ENCODE data around the gene ZBTB20.

ZBTB20 gene

DNA sequence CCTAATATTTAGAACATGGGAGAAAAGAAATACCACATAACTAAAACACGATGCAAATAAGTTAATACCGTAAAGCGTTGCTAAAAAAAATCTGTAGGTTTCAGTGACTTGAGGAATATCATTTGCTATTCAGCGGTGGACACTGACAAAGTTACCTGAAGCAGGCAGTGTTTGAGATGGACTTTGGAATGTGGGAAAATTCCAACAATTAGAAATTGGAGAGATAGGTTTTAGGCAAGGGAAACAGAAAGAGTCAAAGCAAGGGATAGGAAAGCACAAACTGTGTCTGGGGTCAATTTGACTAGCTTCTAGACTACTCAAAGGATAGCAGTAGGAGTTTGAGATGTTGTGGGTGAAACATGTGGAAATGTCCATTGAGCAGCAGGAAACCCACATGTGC lies 680.3 kb downstream of the ZBTB20 start:
- FAIRE-seq (no peak), DNase-seq (ENCODE audit: insufficient read length, low spot score) (no peak)

DNA sequence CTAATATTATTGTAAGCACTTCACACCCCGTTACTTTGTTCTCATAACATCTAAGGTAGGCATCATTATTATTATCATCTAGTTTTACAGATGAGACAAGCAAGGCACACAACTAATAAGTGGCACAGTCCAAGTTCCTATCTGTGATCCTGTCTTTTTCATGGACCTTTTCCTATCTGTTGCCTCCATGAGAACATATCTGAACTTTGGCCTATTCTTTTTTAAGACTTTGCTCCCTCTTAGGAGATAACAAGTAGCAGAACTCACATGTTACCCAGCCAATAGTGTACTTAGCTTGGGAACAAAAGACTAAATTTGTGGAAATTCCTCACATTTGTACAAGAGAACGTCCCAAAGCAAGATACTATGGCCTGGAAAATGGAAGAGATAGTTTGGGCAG lies 680.8 kb downstream of the ZBTB20 start:
- DNase-seq (ENCODE audit: insufficient read length, low spot score) (no peak), FAIRE-seq (no peak)

DNA sequence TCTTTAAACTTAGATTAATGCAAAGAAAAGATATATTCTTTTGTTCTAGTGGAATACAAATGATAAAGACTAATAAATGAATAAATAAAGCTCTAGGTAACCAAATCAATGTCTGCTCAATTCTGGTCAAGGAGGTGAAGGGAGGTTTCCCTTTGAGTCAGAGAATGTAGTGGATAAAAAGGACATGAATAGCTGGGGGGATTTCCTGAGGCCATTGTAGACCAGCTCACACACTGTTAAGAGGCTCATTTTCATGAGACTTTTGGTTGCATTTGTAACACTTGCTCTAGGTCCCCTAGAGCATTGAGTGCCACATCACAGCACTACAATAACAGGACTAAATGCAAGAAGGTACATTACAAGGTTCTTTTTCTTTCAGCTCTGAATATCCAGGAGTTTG lies 682.5 kb downstream of the ZBTB20 start:
- DNase-seq (ENCODE audit: insufficient read length, low spot score), result no peak
- peak; percentile 76 for FAIRE-seq

GRCh38 chr3:114462750-114463149 lies 684.3 kb downstream of the ZBTB20 start:
- FAIRE-seq, result no peak
- no peak for DNase-seq (ENCODE audit: insufficient read length, low spot score)

DNA sequence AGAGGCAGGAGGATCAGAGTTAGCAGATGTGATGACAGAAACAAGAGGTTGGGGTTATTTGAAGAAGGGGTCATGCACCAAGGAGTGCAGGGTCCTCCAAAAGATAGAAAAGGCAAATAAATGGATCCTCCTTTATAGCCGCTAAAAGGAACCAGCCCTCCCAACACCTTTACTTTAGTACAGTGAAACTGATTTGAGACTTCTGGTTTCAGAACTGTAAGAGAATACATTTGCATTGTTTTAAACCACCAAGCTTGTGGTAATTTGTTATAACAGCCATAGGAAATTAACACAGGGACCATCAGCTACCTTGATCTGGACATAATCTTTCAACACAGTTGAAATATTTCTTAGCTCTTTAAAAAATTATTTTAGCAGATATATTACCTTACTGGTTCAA lies 686.6 kb downstream of the ZBTB20 start:
- DNase-seq (ENCODE audit: insufficient read length, low spot score) (no peak), FAIRE-seq (peak; percentile 82)

DNA sequence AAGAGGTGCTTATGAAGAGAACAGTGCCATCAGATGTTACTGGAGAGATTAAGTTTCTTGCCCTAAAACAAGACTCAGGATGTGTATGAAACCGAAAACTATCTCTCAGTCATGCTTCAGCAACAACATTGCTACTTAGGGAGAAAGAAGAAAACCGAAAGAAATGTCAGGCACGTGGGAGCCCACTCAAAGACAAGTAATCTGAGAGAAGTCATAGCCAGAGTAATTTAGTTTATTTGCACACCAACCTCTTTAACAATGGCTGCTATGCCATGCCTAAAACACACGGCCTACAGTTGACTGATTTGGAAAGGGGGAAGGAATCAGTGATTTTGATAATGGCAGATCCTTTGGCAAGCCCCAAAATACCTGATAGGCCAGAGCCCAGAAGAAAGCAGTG lies 690.3 kb downstream of the ZBTB20 start:
- FAIRE-seq (peak; percentile 98), DNase-seq (ENCODE audit: insufficient read length, low spot score) (peak; percentile 18)

GRCh38 chr3:114455432-114455831 lies 691.7 kb downstream of the ZBTB20 start:
- FAIRE-seq (peak; percentile 28), DNase-seq (ENCODE audit: insufficient read length, low spot score) (no peak)

GRCh38 chr3:114454551-114455251 lies 692.4 kb downstream of the ZBTB20 start:
- no peak for DNase-seq (ENCODE audit: insufficient read length, low spot score)
- no peak for FAIRE-seq

DNA sequence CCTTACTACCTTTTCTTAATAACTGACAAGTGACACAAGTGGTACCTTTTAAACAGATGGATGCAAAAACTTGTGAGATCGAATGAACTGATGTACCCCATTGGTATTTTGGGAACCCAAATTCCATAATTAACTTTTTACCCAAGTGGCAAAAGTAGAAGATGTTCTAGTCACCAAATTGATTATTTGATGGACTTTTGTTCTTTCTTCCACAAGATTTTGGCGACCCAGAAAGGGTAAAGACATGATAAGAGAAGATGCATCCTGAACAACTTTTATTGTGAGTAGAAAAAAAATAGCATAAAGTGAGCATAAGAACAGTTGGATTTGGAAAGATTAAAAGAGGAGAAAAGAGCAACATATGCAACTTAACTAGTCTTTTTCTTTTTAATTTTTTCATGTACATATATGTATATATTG lies 693.7 kb downstream of the ZBTB20 start:
- DNase-seq (ENCODE audit: insufficient read length, low spot score) (no peak), FAIRE-seq (no peak)

GRCh38 chr3:114452937-114453336 lies 694.2 kb downstream of the ZBTB20 start:
- FAIRE-seq, result no peak

GRCh38 chr3:114452256-114452655 lies 694.8 kb downstream of the ZBTB20 start:
- FAIRE-seq (no peak), DNase-seq (ENCODE audit: insufficient read length, low spot score) (no peak)

More at GRCh38 chr3:114452937-114453336, 694.2 kb downstream of the ZBTB20 start:
- DNase-seq (ENCODE audit: insufficient read length, low spot score), result no peak

DNA sequence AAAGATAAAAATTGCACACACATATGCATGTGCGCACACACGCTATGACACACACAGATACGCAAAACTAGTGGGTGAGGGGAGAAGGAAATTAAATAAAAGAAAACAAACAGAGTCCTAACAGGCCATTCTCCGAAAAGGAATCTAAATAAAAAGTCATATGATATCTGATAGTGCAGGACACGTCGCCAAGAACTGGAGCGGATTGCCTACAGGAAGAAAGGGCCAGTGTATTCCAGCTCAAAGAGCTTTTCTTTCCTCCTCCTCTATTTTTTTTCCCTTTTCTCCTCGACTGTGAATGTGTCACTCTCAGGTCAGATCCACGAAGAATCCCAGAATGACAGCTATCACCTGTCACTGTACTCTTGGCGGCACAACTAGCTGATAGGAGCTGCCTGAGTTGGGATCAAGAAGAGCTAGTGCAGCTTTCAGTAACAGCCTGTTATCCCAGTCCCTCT lies 695.5 kb downstream of the ZBTB20 start:
- FAIRE-seq (no peak), DNase-seq (ENCODE audit: insufficient read length, low spot score) (no peak)

GRCh38 chr3:114451051-114451451 lies 696.0 kb downstream of the ZBTB20 start:
- no peak for FAIRE-seq
- DNase-seq (ENCODE audit: insufficient read length, low spot score), result no peak

DNA sequence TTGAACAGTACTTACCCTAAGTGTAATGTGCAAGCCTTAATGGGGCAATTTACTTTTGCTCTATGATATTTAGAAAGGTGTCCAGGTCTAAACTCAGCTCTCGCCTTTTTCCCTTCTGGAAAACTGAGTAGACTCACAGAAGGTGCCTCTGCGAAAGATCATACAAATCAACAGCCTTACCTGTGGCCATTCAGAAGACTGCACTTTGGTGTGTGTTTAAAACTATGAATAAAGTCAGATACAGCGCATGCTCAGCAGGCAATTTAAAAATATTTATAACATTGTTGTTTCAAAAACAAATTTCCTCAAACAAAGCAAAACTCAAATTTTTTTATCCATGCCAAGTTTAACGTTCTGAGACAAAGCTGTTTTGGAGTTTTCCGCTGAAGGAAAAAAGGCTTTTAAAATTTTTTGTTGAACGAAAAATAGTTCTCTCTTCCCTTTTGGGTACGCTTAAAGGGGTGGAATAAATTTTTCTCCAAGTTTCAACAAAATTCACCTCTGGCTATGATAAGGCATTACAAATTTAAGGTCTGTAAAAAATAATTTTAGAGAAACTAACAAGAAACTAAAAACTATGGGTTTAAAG lies 697.0 kb downstream of the ZBTB20 start:
- no peak for FAIRE-seq
- no peak for DNase-seq (ENCODE audit: insufficient read length, low spot score)

GRCh38 chr3:114449271-114450007 lies 697.6 kb downstream of the ZBTB20 start:
- no peak for DNase-seq (ENCODE audit: insufficient read length, low spot score)
- FAIRE-seq, result no peak

- DNase-seq (ENCODE audit: insufficient read length, low spot score) (no peak), FAIRE-seq (no peak)
Observed at GRCh38 chr3:114447950-114448479, 699.1 kb downstream of the ZBTB20 start.

- FAIRE-seq (no peak), DNase-seq (ENCODE audit: insufficient read length, low spot score) (no peak)
Observed at GRCh38 chr3:114447545-114447944, 699.5 kb downstream of the ZBTB20 start.

DNA sequence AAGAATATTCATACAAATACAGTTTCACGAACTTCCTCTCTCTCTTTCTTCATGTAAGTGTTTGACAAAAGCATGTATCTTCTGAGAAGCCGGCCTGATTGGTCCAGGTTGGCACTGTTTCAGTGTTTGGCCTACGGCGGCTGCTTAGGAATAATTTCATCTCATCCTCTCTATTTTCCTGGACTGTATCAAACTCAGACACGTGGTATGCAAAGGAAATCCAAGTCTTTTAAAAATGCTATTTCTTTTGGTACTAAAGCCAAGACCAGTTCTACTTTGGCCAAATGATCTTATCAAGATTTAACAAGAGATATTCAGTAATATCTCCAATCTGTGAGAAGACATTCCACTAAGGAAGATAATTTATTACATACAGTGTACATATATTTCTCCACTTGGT lies 700.5 kb downstream of the ZBTB20 start:
- DNase-seq (ENCODE audit: insufficient read length, low spot score), result no peak
- FAIRE-seq, result no peak

- DNase-seq (ENCODE audit: insufficient read length, low spot score), result no peak
- FAIRE-seq, result peak; percentile 42
Observed at GRCh38 chr3:114445233-114445632, 701.9 kb downstream of the ZBTB20 start.

DNA sequence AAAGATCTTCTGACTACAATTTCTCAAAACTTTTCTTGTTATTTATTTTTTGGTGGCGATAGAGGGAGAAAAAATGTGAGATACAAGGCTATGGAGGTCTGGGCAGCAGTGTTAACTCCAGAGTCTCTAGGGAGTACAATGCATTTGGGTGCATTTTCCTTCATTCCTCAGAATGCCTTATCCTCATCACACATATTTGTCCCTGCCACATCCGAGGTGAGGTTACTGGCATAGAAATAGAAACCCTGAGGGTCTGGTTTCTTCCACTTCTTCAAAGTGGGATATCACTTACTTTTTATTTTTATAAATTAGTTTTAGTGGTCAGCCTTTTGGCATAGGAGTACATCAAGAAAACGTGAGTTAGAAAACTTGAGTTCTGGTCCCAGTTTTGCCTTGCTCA lies 702.9 kb downstream of the ZBTB20 start:
- FAIRE-seq (no peak), DNase-seq (ENCODE audit: insufficient read length, low spot score) (no peak)

DNA sequence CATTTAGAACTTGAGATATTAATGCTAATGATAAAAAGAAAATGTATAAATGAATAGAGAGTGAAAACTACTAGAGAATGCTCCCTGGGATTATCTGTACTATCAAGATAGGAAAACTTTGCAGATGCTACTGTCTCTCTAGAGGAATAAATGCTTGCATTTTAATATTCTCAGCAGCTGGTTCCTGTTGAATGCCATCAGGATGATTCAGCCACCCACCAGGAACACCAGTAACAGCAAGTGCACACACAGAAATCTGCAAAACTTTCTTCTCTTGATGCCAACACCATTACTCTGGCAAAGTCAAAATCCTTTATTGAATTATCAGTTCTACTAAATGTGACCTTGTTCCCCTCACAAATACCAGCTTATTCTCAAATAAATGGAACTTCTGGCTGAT lies 704.8 kb downstream of the ZBTB20 start:
- FAIRE-seq, result no peak
- no peak for DNase-seq (ENCODE audit: insufficient read length, low spot score)

GRCh38 chr3:114441386-114441785 lies 705.7 kb downstream of the ZBTB20 start:
- DNase-seq (ENCODE audit: insufficient read length, low spot score), result no peak
- no peak for FAIRE-seq
